Activated CD4-positive, alpha-beta T cell treated with anti-CD3 and anti-CD28 coated beads, Interleukin-2, amount 50 U/mL, for 24 hours (primary cell): ENCODE results near the gene FANCC.

Experiments
- DNase-seq, 2 donors: peaks; one replicate each; pipeline ENCODE4 v3.0.0-alpha.2; 2020; ENCODE audit warnings: low read depth in 1 of 2, low spot score in 1 of 2

The FANCC gene

DNA sequence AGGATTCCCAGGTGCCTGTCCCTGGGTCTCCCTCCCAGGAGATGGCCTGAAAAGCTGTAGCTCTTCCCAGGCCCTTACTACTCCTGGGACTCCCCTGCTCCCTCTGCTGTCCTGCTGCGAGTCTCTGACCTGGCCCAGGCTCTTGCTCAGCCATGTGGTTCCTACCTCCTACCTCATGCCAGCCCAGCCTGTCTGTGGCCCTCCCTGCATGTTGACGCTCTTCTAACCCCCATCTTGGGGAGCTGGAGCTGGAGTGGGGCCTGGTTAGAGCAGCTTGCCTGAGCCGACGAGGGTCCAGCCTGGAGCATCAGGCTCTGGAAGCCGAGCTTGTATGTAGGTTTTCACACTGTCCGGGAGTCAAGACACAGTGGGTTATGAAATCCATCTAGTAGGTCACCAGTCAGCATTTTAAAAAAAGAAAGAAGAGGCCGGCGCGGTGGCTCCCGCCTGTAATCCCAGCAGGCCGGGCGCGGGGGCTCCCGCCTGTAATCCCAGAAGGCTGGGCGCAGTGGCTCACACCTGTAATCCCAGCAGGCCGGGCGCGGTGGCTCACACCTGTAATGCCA lies 244.4 kb downstream of the FANCC start:
- DNase-seq, result no peak

DNA sequence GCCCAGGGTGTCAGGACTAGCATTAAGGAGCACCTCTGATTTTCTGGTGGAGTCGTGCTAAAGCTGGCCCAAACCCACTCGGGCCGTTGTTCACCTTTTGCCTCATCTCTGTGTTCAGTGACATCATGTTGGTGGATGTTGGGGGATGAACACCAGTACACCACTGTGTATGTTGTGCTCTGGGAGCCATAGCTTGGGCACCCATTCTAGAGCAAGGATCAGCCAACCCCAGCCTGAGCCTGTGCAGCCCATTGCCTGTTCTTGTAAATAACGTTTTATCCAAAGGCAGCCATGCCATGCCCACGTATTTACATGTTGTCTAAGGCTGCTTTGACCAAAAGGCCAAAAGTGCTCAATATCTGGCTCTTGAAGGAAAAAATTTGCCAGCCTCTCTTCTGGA lies 245.6 kb downstream of the FANCC start:
- DNase-seq, result no peak

DNA sequence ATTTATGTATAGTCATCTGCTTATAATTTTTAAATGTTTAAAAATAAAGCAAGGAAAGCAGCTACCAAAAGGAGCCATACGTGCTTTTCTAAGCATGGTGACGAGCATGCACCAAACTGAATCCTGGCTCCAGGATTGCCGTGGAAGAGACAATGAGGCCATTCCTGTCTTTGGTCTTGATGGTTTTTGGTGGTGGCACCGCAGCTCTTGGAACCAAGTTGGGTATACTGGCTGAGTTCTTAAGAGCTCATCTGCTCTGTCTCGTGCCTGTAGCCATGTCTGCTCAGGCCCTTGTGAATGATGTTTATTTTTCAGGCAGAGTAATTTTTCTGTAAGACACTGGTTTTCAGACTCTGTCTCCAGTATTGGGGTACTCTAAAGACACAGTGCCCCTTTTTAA lies 246.1 kb downstream of the FANCC start:
- DNase-seq, result no peak

DNA sequence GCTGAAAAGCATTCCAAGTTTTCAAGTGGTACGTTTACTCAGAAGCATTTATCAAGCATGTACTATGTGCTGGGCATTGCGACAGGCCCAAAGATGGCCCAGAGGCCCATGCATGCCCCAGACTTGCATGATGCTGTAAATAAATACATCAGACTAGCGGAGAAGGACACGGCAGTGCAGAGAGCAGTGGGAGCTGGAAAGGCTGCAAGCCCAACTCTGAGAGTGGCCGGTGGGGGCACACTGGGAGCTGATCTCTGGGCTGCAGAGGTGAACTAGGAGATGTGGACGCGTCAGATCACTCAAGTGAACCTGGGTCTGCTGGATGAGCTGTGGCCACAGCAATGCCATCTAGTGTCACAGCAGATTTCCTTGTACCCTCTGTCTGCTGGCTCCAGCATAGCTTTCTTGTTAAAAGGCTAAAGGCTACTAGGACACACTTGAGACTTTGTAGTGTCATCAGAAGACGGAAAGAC lies 246.9 kb downstream of the FANCC start:
- DNase-seq, result no peak

DNA sequence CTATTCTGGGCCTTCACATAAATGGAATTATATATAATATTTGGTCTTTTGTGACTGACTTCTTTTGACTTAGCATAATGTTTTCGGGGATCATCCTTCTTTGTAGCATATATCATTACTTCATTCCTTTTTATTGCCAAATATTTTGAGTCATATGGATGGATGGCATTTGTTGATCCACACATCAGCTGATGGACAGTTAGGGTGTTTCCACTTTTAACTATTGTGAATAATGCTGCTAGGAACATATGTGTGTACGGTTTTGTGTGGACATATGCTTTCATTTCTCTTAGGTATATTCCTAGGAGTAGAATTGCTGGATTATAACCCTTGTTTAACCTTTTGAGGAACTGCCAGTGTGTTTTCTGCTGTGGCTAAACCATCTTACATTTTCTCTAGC lies 249.6 kb downstream of the FANCC start:
- DNase-seq, result no peak

DNA sequence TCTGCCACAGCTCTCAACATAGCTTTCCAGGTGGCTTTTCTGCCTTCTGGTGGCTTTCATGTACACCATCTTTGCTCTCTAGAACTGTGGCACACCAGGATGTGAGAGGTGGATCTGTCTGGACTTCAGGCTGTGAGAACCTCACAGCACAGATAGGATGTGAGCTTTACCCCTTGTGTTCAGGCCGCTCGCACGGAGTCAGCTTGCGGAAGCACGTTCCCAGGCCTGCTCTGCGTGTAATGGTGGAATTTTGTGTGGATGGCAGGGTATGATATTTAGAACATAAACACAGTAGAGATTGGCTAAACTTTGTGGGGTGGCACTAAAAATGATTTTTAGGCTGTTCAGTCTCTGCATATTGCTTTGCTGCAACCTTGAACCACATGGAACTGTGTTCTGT lies 250.5 kb downstream of the FANCC start:
- DNase-seq, result no peak

DNA sequence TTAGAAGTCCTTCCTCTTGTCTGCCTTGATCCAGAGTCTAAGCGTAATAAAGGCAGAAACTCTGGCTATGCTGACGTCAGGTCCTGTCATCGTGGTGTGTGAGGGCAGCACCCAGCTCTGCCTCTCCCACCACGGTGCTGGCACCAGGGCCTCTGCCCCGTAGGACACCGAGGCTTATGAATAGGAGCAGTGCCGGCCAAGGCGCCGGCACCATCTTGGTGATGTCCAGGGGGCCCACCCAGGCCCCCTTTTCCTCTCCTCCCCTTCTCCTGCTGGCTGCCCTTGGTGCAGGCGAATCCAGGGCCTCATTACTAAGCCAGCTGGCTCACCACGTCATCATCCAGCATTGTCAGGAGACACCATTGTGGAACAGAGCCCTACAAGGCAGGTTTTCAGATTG lies 252.3 kb downstream of the FANCC start:
- no peak for DNase-seq

DNA sequence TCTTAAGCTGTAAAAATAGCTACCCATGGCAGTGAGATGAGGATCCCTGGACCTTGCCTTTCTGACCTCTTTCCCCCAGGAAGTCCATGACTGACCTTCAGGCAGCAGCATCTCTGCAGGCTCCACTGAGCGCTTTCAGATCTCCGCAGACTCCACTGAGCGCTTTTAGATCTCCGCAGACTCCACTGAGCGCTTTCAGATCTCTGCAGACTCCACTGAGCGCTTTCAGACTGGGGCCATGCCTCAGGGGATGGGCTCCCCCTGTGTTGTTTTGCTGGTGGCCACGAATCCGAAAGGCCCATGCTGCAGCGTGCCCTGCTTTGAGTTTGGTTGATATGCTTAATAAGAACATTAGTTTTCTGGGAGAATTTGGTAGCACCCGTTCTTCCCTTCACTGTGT lies 254.2 kb downstream of the FANCC start:
- no peak for DNase-seq

DNA sequence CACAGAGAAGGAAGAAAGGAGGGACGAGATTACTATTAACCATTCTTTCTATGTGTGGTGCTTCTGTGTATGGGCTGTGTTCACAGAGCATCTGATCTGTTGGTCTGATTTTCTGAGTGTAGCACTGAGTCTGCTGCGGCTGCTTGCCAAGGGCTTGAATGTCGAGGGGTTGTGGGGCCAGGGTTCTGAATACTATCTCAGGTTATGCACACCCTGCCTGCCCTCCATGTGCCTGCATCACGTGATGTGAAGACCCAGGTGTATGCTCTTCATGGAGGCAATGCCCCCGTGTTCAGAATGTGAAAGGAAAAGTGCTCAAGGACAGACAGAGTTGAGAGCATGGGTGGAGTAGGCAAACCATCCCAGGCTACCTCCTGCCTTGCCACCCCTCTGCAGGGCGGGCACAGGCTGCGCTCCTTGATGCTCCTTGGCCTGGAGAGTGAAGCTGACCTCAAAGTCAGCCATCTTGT lies 254.9 kb downstream of the FANCC start:
- no peak for DNase-seq

DNA sequence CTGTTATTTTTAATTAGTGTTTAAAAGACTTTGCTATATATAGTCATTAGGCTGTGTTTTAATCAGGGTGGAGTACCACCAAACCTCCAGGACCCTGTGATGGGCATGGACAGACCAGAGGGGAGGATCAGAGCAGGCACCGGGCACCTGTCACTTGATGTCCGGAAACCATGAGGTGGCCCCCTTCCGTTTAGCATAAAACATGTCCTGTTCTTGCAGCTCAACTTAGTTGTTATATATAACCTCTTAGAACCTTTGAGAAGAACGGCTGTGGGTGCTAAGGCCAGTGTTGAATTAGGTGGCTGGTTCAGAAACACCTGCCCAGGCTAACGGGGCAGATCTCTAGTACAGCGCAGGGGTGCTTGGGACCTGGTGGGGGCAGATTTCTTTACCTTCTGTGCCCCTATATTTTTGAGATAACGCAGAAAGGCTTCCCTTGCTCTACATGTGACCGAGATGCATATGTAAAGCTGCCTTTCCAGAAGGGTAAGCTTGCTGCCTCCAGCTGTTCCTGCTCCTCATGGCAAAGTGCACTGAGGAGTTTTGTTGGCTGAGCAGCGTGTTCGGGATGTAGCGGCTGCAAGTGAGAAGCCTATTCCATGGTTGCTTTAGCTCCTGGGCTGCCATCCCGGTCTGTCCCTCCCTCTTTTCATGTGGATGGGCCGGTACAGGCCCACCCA lies 255.5 kb downstream of the FANCC start:
- DNase-seq, result no peak

DNA sequence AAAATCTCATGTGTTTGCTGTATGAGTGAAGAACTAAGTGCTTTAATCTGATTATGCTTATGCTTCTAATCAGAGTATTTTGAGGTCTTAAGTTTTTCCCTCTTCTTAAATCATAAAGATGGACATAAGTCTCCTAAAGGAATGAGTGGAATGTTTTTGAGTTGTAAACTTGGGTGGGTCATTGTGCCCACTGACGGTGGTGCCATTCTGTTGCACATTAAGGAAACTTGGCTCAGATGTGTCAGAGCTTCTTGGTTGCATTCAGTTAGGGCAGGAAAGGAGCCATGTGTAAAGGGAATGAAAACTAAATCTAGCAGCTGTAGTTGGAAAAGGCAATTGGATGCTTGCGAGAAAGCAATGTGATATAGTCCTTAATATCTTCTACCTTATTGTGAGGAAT lies 256.6 kb downstream of the FANCC start:
- no peak for DNase-seq

DNA sequence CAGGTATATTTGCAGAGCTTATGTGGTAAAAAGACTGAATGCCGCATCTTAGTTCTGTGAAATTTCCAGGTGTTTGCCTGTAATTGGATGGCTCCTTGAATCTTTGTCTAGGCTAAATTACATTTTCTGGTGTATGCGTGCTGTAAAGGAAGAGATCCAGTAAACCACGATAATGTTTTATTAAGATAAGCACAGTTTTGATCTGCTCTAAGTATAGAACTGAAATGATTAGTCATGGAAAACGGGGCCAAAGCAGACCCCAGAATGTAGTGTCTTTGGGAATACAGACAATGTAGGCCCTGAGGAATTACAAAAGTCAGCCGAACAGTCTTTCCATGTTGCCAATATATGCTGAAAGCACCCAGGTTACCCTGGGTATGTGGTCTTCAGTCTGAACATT lies 257.3 kb downstream of the FANCC start:
- DNase-seq, result no peak

DNA sequence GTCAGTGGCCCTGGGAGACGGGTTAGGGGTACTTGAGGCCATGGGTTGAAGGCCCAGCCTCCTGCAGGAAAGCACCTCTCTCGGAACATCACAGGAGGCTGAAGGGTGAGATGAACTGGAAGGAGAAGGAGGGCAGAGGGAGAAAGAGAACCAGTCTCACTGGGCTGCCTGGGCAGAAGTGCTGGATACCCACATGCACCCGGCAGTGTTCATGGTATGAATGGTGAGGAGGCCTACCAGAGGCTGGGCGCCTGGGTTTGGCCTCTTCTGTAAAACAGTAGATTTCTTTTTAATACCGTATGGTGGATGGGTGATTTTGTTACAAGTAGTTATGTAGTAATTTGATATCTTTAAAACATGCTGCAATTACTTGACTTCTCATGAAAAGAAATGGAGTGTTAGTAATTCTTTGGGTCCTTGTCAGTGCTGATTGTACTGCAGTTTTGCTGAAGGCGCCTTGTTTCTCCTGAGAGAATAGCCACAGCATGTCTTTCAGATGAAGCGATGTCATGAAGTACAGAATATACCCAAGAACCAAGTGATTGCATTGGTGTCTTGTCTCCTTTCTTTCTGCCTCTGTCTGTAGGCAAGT lies 258.6 kb downstream of the FANCC start:
- DNase-seq, result no peak

DNA sequence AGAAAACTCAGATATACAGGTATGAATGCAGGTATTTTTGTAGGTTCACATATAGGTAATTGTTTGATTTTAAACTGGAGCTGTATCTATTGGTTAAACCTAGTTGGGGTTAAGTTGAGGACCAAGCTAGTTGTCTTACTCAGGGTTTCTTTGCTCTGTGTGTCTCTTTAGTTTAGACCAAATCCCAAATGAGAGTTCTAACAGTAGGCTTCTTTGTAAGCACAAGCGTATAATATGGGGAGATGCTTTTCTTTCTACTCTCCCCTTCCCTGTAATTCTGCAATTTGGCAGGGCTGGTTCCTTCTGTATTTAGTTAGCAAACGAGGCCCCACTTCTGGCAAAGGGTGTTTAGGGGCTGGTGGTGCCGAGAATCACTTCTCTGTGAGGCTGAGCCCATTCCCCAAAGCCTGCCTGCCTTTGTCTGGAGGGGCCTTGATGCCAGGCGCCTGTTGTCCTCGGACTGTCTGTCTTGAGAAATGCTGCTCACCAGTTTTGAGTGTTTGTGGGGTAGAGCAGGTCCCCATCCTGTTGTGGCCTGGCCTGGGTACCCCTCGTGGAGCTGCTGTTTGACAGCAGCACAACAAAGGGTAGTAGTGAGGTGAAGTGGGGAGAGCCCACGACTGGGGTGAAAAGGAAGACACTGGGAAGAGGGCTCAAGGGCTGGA lies 259.3 kb downstream of the FANCC start:
- DNase-seq, result no peak

DNA sequence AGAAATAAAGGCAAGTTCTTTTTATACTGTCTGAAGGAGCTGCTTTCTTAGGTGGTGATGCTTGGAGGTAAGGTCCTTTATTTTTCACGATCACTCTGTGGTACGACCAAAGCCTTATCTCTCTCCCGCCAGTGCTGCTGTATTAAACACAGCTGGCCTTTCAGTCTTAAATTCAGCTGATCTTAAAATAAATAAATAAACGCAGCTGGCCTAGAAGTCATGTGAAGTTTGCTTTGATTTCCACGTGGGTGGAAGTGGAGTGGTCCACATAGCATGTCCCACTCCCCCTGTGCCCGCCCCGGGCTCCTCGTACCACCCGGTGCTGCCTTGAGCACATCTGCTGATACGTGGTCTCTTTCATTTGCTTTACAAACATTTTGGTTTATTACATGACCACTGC lies 260.4 kb downstream of the FANCC start:
- DNase-seq, result no peak

DNA sequence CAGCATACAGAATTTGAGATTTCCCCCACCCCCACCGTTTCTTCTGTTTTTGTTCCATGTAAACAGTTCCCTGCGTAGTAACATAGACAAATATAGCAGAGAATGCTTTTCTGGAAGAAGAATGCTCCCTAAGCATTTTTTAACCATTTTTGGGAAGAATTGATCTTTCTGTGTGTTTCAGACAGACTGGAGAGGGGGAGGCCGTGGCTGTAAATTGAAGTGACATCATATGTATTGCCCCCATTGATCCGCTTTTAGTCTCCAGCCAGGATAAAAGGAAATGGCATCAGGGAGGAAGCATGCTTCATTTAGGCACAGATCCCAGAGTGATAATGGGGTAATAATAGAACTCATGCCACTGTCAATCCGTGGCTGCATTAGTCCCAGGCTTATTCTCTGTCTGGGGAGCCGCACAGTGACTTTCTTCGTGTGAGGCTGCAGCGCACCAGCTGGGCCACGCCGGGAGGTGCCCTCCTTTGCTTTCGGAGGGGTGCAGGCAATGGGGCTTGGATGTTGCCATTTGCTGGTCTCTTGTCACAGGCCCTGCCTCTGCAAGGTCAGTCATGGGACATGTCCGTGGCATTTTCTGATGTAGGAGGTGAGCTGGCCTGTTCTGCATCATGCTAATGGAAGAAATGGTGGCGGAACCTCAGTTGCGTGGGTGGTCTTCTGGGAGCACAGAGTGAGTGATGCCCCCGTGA lies 261.5 kb downstream of the FANCC start:
- DNase-seq, result no peak

DNA sequence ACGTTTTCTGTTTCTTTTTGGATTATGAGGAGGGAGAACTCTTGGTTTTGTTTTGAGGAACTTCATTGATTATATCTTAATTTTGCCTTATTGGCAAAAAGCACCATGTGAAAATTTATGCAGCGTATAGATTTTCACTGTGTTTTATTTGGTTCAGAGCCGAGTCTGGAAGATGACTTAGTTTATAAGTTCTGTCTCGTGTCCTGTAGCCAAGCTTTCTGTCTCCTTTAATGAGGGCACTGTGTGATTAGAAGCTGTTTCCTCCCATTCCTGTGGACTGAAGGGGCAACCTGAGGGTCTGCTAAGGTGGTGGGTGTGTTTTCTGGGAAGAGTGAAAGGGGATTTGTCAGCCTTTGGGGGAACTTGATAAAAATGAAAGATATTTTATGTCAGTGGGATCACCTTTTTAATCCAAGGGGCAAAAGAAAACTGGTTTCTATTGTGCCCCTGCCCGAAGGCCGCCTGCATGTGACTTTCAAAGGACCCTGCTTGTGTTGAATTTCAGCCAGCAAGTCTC lies 262.1 kb downstream of the FANCC start:
- no peak for DNase-seq

DNA sequence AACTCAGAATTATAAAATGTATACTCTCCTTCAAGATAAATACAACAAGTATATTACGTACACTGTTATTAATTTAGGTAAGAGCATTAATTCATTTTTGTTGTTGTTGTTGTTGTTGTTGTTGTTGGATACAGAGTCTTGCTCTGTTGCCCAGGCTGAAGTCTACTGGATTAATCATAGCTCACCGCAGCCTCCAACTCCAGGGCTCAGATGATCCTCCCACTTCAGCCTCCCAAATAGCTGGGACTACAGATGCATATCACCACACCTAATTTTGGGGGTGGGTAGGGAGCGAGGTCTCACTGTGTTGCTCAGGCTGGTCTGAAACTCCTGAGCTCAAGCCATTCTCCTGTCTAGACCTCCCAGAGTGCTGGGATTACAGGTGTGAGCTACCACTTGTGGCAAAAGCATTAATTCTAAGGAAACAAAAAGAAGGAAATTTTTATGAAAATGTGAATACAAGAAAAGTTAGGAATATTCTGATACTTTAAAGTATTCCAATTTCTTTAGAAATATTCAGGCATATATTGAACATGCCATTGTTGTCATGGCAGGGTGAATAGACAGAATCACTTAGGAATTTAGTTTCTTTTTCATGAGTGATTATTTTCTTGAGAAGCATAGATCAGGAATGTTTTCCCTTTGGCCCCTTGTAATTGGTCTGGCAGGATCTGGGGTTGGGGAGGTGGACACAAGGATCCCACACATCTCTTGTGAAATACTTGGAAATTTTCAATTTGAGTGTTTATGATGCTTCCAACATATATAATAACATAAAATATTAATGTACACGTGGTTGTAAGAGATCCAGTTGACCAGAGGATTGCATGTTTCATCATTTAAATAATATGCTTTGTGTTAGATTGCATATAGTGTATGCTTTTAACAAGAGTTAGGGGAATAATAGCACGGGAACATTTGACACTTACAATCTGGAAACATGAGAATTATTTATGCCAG lies 263.6 kb downstream of the FANCC start:
- DNase-seq, result no peak

DNA sequence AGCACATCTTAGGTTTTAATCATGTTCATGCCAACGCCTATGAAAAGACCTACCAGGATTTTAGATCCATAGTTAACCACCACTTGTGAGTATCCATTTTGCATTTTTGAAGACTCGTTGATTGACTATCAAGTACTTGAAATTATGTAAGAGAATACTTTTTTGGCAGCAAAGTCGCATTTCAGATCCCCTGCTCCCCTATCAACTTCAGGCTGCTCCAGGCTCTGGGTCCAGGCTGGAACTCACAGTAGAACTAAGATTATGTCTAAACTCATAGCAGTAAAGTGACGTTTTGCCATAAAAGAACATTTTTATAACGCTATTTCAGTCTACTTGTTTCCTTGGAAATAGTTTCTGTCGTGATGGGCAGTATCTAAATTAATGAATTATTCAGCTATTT lies 267.7 kb downstream of the FANCC start:
- DNase-seq, result no peak
